SKM-1 (cell line): Measurements from ENCODE around the gene NHSL2.
A peak's percentile ranks its signal among the peaks of the same experiment; 100 is the strongest.

Experiments
- DNase-seq: peaks from one replicate; lab custom pipeline; 2025; ENCODE audit not compliant: unreplicated experiment; lab: John Stamatoyannopoulos, UW

The NHSL2 gene

DNA sequence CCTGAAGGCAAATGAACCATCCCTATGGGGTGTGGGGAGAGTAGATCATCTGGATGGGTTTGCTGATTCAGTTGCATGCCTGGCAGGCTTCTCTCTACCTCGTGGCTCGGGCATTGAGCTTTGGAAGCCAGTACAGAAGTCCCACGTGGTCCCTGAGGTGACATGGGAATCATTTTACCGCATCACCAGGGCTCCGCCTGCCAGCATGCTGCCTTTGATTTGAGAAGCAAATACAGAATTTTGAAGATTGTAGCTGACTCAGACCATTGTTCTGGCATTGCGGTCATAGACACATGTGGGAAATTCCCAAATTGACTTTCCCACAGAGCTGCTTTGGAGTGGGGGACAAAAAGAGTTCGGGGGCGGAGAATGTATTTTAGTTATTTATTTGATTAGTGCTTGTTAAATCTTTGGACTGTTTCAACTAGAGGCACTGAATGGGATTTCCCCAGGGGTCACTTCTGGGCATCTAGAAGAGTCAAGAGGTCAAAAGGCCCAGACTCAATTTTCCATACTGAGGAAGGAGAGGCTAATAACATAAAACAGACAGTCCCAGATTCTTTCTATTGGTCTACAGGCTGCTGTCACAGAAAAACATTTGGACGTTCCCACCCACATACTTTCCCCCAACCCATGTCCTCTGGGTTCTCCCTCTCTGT, 79.3 kb downstream of the NHSL2 start:
- DNase-seq, result no peak

DNA sequence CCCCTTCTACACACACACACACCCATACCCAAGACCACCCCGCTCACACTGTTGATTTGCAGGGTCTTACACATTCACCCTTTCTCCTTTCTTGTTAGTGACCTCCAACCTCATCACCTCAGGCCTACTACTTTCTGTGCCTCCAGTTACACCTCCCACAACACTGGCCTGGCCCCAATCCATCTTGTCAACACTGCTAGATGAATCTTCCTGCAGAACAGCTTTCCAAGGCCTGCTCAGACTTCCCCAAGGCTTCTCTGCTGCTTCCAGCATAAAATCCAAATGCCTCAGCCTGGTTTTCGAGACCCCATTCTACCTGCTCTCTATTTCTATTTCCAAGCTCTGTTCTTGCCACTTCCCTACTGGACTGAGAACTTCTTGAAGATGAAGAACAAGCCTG, 79.9 kb downstream of the NHSL2 start:
- no peak for DNase-seq

DNA sequence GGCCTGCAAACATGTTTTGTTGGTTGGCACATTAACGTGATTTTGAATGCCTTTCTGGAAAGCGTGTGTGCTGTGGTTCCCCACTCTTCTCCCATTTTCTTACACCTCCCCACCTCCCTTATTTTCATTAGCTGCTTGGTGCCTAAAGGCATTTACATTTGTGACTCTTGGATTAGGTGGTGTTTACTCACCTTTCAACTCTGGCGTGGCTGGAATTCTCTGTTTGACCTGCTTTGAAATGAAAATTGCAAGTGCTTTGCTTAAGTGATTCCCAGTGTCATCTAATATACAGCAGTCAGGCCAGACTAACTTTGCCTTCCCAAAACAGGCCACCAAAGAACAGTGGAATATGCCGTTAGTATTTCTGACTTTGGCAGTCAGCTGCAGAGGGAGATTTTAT, 80.5 kb downstream of the NHSL2 start:
- DNase-seq, result no peak

DNA sequence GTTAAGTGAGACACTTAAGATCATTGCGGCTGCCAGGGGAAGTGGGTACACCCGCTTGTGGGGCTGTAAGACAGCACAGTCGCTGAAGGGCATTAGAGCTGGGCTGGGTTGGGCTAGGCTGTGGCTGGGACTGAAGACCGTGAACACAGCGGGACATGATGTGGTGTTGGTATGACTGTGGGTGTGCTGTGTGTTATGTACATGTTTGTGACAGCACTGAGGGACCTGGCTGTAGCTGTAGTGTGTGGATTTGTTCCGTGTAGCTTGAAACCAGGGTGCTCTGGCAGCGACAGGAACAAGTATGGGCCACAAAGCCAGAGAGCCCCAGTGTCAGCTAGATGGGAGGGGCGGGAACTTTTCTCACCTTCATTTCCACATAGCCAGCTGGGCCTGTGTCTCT, 82.1 kb downstream of the NHSL2 start:
- DNase-seq, result no peak

DNA sequence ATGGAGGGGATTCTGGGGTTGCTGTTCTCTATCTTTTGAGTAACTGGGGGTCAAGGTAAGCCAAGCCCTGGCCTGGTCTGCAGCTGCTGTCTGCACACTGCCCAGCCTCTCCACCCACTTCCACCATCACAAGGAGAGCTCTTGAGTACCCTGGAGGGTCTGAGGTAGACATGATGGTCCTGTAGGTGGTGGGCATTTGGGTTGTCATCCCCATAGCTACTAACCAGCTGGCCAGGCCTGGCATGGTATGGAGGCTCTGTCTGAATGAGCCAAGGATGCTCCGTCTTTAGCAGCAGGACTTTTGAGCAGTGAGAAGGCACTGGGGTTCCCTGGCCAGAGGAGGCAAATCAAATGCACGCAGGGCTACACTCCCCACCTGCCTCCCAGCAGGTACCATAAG, 82.7 kb downstream of the NHSL2 start:
- DNase-seq, result no peak

DNA sequence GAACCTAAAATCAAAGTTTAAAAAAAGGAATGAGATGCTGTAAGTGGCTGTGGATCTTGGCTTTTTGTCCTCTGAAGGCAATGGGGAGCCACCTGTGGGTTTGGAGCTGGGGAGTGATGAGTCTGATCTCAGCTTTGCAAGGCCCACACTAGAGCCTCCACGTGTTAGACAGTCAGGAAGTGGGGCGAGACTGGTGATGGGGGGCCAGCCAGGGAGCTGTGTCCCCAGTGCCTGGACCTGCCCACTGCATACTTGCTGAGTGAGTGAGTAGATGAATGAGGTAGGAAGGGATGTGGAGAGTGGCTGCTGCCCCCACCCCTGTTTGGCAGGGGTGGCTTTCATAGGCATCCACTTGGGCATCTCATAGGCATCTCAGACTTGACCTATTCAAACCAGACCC, 84.0 kb downstream of the NHSL2 start:
- no peak for DNase-seq

DNA sequence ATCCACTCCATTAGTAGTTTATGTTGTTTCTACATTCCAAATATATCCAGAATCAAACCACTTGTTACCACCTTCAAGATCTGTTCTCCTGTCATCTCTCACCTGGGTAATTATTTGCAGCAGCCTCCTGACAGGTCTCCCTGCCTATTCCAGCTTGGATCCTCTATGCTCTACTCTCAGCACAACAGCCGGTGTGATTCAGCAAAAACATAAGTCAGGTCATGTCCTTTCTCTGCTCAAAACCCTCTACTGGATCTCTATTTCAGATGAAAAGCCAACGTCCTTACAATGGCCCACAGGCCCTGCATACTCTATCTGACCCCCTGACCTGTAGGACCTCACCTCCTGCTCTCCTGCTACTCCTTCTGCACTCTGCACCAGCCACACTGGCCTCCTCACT, 84.5 kb downstream of the NHSL2 start:
- no peak for DNase-seq

DNA sequence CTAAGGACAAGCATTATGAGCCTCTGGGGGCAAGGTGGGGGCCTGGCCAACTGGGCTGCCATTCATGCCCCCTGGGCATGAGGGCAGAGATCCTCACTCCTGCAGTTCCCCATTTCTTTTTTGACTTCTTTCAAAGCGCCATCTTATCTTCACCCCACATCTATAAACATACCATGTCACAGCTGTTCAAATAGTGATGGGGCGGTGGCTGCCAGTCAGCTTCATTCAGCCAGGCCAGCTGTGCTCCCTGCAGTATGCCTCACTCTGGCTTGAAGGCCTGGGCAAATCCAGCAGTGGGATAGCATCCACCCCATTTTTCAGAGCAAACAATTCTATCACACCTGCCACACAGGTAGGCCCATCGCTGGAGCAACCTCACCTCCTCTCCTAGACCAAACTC, 85.5 kb downstream of the NHSL2 start:
- DNase-seq, result no peak

DNA sequence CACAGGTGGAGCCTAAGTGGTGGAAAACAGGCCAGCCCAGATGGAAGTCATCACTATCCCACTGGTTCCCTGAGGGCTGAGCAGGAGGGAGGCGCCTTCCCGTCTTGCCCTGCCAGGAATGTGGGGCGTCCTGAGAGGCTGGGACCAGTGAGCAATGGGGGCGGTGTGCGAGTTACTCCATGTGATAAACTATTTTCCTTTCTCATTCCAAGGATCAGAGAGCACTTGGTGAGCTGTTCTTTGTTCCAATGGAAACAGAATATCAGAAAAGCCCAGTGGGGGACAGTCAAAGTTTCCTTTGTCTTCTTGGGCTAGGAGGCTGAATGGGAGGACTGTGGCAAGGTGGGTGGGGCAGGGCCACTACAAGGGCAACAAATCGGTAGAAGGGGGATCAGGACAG, 86.2 kb downstream of the NHSL2 start:
- DNase-seq, result no peak

DNA sequence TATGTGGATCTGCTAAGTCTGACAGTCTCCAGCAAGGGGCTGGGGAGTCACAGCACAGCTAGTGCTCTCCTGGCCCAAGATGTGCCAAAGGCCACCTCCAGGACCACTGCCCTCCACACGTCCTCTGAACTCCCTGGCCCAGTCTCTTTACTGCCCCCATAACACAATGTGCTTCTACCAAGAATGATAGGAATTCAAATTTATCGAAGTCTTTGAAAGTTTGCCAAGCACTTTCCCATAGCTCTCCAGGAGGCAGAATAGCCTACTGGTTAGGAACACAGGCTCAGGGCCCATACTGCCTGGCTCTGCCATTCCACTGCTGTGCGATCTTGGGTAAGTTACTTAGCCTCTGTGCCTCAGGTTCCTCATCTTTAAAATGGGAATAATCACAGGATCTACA, 86.7 kb downstream of the NHSL2 start:
- no peak for DNase-seq

DNA sequence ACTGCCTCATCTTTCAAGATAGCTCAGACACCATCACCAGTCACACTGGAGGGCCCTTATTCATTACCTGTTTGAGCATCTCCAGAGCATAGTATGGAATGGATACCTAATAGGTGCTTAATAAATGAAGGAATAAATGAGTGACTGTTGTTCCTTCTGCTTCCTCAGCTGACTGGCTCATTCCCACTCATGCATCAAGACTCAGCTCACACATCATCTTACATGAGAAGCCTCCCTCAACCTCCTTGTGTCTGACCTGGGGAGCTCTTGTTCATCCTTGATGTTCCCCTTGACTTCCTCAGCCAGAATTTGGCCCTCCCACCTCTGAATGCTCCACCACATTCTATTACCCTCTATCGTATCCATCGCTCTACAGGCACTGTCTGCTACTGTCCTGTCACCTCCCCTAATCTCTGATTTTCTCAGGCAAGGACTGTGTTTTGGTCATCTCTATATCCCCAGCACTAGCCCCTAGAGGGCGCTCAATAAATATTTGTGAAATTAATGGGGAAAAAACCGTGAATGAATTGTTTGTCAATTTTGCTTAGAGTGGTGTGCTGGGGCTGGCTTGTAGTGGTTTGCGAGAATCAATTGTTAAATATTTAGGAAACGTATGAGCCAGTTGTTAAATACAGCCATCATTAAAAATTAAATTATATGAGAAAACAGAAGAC, 88.3 kb downstream of the NHSL2 start:
- DNase-seq, result peak; percentile 6

DNA sequence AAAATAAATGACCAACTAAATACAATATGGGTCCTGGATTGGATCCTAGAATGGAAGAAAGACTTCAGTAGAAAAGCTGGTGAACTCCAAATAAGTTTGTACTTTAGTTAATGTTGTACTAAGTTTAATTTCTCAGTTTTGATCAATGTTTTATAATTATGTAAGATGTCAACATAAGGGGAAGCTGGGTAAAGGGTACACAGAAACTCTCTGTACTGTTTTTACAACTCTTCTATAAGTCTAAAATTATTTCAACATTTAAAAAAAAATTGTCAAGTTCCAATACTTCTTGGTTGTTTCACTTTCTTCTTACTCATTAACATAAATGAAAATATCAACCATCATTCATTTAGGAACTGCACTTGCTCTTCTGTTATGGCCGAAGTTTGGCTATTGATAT, 88.9 kb downstream of the NHSL2 start:
- no peak for DNase-seq

DNA sequence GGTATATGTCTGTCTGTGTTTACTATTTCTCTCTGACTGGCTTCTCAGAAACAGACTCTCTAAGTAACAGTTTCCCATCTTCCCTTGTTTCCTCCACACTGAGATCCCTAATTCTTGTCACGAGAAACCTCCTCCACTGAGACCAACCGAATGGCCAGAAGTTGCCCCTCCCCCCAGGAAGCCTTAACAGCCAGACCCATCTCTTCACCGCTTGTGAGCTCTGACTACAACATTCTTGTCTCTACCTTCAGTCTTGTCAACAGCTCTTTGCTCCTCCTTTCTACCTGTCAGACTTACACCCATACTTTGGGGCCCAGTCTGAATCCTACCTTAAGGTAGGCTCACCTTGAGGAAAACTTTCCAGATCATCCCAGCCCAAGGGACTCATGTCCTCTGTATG, 90.8 kb downstream of the NHSL2 start:
- no peak for DNase-seq

DNA sequence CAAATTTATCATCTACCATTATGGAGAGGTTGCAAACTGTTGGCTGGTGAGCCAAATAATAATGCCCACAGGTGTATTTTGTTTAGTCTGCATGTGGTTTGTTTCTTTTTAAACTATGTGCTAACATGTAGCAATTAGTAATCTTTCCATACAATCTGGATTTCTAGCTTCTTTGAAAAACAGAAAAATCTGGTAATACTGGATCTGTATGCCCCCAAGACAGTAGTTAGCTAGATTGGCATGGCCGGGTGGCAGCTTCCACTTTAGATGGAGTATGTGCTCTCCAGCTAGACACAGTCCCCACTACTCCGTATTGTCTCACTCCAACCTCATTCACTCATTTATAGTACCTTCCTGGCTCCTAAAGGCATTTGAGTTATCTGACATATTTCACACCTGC, 91.3 kb downstream of the NHSL2 start:
- DNase-seq, result no peak

DNA sequence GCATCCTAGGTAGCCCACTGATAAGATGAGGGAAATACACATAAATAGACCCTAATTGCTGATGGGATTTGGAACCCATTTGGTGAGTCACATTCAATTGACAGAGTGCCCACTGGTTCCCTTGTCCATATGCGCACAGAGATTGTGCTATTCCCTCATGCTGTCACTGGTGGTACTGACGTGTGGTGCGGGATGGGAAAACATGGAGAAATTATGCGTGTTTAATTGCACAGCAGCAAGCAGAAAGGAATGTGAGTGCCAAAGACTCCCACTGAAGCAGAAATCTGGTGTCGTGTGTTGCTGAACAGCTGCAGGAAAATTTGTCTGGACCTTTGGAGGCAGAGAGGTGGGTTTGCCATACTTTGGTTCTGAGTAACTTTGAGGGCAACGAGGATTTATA, 92.2 kb downstream of the NHSL2 start:
- no peak for DNase-seq

DNA sequence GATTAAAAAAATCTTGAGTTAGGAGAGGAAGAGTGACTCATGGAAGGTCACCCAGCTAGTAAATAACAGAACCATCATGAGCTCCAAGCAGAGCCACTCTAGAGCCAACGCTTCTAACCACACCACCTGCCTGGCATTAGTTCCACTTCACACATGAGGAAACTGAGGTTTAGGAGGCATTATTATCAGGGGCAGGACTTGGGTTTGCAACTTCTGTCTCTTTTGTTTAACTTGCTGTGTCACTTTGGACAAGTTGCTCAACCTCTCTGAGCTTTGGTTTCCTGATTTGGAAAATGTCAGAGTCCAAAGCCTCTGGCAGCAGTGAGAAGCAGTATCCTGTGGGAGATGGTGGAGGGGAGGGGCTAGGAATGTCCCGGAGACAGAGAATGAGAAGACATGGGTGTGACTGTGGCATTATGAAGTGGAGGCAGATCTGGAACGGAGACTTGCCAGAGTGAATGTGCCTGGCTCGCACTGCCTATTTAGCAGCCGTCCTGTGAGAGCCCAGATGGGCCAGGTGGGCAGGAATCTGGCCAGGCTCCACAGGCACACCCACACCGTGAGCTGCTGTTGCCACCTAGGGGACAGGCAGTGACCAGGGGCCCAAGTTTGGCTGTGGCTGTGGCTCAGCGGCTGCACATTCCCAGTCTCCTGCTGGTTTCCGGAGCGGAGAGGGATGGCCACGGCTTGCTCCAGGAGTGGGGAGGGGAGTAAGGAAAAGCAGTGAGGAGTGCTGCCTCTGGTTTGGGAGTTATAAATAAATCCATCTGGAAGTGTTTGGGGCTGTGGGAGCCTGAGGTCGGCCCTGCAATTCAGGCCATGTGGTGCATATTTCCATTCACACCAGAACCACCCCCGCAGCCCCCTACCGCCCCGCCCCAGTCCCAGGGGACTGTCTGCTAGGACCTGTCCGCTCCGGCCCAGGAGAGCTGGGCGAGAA, 93.4 kb downstream of the NHSL2 start:
- DNase-seq, result no peak

DNA sequence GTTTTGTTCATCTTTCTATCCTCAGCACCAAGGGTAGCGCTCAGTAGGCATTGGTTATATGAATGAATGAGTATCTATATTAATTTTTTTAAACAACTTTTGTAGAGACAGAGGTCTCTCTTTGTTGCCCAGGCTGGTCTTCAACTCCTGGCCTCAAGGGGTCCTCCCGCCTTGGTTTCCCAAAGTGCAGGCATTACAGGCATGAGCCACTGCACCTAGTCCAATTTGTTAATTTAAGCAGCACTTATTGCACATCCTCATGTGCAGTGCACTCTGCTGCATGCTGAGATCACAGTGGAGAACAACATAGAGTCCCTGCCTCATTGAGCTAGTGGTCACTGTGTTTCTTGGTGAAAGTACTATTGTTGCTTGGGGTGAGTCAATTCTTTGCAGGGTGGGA, 94.4 kb downstream of the NHSL2 start:
- DNase-seq, result no peak

DNA sequence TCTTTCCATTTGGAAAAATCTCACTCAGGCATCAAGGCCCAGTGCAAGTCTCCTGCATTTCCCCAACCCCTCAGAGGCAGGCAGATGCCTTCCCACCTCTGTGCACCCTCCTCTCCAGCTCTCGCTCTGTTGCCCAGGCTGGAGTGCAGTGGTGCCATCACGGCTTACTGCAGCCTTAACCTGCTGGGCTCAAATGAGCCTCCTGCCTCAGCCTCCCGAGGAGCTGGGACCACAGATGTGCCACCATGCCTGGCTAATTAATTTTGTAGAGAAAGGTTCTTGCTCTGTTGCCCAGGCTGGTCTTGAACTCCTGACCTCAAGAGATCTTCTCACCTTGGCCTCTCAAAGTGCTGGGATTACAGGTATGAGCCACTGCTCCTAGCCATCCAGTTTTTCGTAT, 95.8 kb downstream of the NHSL2 start:
- no peak for DNase-seq

DNA sequence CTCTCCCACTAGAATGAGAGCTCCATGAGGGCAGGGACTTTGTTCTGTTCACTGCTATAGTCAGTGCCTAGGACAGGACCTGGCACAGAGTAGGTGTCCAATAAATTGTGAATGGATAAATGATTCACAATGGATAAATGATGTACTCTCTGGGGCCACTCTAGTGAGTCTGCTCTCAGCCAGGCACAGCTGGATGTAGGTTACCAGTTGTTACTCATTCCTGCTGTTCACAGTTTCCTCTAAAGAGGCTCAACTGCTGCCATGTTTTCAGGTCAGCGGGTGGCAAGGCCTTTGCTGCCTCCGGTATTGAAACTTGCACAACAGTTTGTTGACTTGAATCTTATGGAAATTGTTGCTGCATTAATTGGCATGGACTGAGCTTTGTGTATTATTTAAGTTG, 99.1 kb downstream of the NHSL2 start:
- DNase-seq, result no peak

DNA sequence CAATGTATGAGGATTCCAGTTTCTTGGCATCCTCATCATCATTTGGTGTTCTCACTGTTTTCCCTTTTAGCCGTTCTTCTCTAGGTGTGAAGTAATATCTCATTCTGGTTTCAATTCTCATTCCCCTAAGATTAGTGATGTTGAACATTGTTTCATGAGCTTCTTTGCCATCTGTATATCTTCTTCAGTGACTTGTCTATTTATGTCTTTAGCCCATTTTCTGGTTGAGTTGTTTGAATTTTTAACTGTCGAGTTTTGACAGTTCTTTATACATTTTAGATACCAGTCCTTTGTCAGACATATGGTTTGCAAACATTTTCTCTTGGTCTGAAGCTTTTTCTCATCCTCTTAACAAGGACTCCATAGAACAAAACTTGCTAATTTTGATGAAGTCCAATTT, 101.1 kb downstream of the NHSL2 start:
- no peak for DNase-seq

DNA sequence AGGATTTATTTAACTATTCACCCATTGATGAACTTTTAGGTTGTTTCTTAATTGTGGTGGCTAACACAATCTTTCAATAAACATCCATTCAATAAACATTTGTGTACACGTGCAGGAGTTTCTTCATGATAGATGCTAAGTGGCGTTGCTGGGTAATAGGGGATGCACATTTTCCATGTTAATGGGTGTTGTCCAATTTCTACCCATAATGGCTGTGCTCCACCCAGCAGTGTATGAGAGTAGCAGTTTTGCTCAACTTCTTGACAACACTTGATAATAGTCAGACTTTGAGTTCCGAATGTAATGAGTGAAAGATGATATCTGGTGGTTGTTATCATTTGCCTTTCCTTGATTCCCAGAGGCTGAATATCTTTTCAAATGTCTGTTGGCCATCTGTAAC, 104.7 kb downstream of the NHSL2 start:
- no peak for DNase-seq
